ELR (cell line): Measurements from ENCODE around the gene TXLNG.

Experiments used
- DNase-seq: peaks from one replicate; pipeline ENCODE4 v3.0.0-alpha.2; 2015; ENCODE audit warnings: low read depth

The TXLNG gene

GRCh38 chrX:16839219-16839851 lies 53.1 kb downstream of the TXLNG start:
- no peak for DNase-seq

GRCh38 chrX:16839852-16840460 lies 53.7 kb downstream of the TXLNG start:
- peak; percentile 81 for DNase-seq

GRCh38 chrX:16842684-16843083 lies 56.4 kb downstream of the TXLNG start:
- DNase-seq = no peak

GRCh38 chrX:16843208-16843909 lies 57.1 kb downstream of the TXLNG start:
- DNase-seq = no peak

- DNase-seq = no peak
Measured at GRCh38 chrX:16845686-16846085, 59.4 kb downstream of the TXLNG start.

GRCh38 chrX:16848541-16848940 lies 62.3 kb downstream of the TXLNG start:
- no peak for DNase-seq

GRCh38 chrX:16851421-16851820 lies 65.2 kb downstream of the TXLNG start:
- DNase-seq = no peak

GRCh38 chrX:16851827-16852226 lies 65.6 kb downstream of the TXLNG start:
- DNase-seq = no peak

- DNase-seq = no peak
Measured at GRCh38 chrX:16852617-16853179, 66.4 kb downstream of the TXLNG start.

GRCh38 chrX:16853537-16853936 lies 67.3 kb downstream of the TXLNG start:
- DNase-seq = peak; percentile 33

- peak; percentile 21 for DNase-seq
Measured at GRCh38 chrX:16855363-16856075, 69.3 kb downstream of the TXLNG start.

GRCh38 chrX:16856076-16856404 lies 69.8 kb downstream of the TXLNG start:
- DNase-seq = peak; percentile 78

- no peak for DNase-seq
Measured at GRCh38 chrX:16856744-16857143, 70.5 kb downstream of the TXLNG start.

GRCh38 chrX:16862829-16863228 lies 76.6 kb downstream of the TXLNG start:
- no peak for DNase-seq

- DNase-seq = no peak
Measured at GRCh38 chrX:16867947-16868346, 81.7 kb downstream of the TXLNG start.

GRCh38 chrX:16868920-16869319 lies 82.7 kb downstream of the TXLNG start:
- peak; percentile 10 for DNase-seq

GRCh38 chrX:16869393-16870094 lies 83.3 kb downstream of the TXLNG start:
- DNase-seq = peak; percentile 59

GRCh38 chrX:16870095-16870861 lies 84.0 kb downstream of the TXLNG start, which contains the start of gene RBBP7:
TSS of gene RBBP7 (minus strand) at chrX:16870362. CDS start at chrX:16870053, 309 bp downstream.
- peak; percentile 88 for DNase-seq

- DNase-seq = peak; percentile 3
Measured at GRCh38 chrX:16870862-16871815, 84.9 kb downstream of the TXLNG start.

- no peak for DNase-seq
Measured at GRCh38 chrX:16873106-16873505, 86.8 kb downstream of the TXLNG start.
